Stimulated activated CD8-positive, alpha-beta memory T cell treated with anti-CD3 and anti-CD28 coated beads, Interleukin-7, amount 100 ng/mL, for 24 hours (primary cell): ENCODE data around the gene IMMP2L.

Experiments used
- DNase-seq: peaks from one replicate; pipeline ENCODE4 v3.0.0-alpha.2; 2020; ENCODE audit warnings: low read depth

The IMMP2L gene

DNA sequence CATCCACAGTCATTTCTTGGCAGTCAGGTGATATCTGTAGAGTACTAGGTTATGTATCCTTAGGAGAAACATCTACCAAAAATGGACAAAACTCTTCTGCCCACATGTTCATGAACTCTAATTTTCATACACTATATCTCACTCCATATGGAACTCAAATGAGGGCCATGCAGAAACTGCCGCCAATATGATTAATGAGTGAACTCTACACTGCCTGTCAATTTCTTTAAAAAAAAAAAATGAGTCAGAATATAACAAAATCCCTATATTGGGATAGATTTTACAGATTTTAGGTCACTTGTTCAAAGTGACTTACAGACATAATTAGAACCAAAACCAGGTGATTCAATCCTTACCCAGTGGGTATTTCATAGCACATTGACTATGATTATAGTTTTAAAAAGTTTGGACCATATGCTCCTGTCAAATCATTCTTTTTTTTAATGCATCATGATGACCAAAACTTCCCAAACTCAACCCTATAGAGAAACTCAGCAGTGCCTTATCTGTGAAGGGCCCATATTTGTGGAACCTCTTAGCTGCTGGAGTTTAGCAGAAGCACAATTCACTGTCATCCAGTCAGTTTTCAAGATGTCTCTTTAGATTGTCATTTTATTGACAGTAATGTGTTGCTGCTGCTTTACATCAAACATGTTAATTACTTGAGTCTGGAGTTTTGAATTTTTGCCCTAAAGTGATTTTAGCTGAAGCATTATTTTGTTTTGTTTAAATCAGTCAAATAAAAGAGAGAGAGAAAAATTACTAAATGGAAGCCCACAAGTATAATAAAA is 460.2 kb downstream of the IMMP2L start:
- DNase-seq, result no peak

DNA sequence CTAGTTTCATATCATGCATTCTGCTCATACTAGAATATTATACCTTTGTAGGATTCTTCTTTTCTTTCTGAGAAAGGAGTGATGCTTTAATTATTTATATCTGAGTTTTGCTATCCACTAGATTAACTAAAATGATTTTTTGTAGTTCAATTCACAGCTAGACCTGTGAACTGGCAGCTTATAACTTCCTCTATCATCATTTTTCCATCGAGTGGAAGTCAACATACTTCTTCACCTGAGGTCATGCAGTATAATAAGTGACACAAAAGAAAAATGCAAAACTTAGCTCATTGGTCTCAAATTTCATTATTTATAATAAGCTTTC is 463.4 kb downstream of the IMMP2L start:
- DNase-seq, result no peak

DNA sequence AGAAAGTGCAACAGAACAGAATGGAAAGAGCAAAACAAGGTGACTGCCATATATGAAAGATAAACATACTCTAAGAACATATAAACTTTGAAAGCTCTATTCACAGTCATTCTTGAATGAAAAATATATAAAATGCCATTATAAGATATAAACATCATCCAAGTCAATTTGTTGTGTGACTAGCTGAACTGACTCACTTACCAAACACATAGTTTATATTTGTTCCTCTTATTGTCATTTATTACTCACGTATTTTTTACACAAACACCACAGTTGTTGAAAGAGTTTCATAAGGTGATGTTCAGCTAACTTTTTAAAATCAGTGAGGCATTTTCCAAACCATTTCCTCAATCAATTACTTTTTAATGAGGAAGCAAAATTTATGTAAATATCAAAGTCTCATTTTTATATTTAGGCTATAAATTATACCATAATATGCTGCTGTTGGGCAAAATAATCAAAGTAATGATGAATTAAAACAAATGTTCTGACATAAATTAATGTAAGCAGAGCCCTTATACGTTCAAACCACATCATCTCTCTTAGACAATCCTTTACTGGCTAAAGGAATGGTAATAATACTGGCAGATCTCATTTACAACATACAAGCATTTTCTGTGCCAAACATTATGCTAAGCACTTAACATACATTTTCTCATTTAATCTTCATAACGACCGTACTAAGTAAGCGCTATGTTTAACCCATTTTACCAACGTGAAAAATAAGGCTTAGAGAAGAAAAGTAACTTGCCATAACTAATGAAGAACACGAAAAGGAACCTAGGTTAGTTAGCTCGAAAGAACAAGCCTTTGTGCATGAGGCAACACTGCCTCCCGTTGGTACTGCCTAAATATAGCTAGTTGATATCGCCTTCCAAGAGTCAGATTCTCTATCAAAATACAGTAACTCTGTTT is 464.0 kb downstream of the IMMP2L start:
- no peak for DNase-seq

DNA sequence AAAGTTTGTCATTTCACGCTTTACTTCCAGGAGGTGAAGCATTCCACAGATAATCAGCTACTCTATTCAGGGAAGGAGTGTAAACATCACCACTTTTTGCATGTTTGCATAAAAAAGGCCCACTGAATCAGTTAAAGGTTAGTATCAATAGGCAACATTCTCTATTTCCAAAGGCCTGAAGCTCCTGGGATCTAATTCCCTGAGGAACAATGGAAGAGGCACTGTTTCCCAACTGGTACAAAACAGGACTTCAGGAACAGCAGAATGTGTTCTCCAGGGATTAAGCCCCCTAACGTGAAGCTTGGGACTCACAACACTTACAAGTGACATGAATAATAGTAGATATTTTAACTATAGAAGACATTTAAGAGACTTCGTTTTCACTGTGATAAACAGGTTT is 465.3 kb downstream of the IMMP2L start:
- DNase-seq, result no peak

DNA sequence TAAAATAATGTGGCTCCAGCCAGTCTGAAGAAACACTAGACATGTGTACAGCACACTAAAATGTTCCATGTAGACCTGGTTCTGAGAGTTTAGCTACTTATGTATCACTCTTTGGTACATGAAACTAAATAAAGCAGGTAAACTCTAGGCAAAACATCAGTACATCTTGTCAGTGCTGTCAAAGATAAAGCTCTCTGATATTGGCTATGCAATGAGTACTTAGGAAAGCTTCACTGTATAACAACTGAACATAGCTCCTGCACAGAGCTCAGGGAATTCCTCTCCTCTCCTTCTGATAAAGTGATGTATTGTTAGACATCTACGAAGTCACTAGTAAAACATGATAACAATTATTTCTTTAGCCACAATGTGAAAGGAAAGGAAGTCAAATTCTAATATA is 467.9 kb downstream of the IMMP2L start:
- DNase-seq, result no peak

DNA sequence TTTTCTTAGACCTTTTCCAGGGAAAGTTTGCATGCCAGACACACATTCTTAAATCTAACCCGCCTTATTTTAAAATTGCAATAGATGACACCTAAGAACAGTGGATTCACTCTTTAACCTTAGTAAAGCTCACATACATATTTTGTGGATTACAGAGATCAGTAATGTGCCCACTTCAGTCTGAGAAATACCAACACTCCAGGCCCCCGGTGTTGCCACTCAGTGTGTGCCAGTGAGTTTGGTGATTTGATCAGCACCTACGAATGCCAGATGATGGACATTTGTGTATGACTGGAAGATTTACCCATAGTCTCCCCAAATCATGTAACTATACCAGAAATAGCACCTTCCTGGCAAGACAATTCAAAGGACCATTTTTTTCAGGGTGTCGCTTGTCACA is 468.8 kb downstream of the IMMP2L start:
- DNase-seq, result no peak

DNA sequence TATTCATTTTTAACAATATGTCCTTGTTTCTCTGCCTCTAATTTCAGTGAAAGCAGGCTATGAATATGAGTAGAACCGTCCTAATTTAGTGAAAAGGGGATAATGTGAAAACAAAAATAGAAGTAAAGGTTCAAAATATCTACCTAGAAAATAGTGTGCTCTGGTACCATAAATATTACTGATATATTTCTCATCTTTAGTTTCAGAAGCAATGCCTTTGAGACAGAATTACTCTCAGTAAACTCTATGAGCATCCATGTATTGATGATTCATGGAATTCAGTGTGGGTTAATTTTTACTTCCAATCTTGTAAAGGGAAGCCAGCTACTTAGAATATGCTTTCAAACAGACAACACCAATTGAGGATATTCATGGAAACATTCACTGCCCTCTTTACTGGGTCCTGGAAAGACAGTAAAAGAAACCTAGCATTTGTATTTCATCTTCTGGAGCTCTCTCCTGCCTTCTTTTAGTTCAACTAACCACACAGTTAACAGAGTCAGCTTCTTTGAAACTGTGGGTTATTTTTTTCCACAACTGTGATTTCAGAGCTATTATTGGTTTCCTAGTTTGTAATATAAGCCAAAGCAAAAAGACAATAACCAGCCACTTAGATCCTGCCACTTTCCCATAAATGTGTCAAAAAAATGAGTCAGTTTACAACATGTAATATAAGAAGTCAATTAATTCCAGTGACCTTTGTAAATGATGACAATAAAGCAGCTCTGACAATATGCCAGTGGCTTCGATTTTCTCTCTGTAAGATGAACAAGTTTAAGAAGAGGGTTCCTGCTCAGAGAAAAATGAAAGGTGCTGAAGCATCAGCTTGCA is 469.7 kb downstream of the IMMP2L start:
- DNase-seq, result no peak

DNA sequence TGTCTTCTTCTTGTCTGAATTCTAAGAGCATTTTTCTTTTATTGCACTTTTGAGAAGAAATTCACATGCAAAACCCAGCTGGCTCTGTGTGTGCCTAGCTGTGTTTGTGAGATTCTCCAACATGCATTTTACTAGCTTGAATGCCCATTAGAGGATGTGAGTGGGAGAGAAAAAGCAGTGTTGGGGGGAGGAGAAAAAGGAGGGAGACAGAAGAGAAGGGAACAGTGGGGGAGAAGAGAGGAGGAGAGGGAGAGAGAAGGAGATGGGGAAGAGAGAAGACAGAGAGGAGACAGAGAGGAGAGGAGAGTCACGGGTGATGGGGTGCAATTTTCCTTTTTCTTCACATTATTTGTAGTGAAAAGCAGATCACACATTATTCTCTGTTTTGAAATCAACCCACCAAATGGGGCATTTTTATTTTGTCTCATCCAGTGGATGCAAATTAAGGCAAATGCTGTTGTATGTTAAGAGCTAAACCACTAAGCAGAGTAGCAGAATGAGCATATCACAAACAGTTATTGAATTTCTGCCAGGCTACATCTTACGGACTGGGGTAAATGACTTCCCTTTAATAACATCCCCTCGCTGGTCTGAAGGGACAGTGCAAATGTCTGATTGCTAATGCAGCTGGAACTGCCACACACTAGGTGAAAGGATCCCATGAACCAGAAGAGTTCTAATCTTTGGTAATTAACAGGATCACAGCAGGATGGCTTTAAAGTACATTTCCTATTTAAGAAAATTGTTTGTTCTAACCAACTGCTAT is 470.5 kb downstream of the IMMP2L start:
- DNase-seq, result no peak

DNA sequence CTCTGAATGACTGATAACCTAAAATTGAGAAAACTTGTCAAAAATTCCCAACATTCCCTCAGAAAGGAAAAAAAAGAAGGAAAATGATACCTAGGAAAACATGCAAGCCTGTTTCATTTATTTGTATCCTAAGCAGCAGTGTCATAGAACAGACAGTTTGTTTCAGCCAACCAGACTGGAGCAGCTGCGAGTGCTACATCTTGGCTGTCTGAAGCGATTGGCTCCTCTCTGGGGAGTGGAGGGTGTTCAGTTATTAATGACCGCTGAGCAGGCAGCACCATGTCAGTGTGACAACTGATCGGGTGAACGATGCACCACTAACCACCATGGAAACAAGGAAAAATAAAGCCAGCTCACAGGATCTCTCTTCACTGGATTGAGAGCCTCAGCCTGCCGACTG is 471.4 kb downstream of the IMMP2L start, which contains the start of gene LRRN3:
LRRN3 (plus strand) TSS at position 282 of the 400 bp plus-strand sequence. CDS start 31,646 bp downstream, outside the sequence.
- no peak for DNase-seq

DNA sequence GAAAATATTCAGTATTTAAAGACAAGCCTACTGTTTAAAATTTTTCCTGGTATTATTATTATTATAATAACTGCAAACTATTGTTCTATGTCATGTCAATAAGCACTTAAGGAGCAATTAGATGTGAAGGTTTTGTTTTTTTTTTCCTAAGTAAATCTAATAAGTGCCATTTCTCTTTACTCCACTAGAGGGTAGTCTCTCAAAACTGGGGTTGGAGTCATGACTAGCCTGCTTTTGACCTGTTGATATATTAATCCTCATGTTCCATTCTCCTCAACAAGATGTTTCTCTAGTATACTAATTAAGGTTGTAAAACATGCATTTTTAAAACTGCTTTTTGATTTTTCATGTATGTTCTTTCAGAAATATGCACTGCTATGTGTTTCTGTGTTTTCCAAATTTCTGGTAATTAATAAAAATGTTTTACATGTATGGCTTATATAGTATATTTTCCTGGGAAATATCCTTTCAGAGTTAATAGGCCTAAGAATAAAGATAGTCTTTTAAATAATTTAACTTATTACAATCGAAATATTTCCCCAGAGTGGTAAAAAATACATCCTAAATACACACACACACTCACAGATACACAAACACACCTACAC is 472.4 kb downstream of the IMMP2L start:
- no peak for DNase-seq

DNA sequence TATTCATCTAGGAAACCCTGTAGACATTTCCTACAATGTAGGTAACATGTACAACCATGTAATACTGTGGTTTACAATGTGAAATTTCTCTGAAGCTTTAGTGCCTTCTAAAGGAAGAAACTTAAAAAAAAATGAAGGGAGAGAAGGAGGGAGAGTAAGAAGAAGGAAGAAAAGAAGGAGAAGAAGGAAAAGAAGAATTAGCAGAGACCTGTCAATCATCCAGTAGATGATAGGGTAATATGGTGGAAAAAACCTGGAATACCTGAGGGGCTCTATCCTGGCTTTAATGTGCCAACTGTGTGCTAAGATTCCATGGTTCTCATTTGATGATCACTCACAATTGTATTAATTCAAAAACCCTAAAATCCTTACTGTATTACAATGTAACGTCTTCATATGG is 474.0 kb downstream of the IMMP2L start:
- DNase-seq, result no peak

DNA sequence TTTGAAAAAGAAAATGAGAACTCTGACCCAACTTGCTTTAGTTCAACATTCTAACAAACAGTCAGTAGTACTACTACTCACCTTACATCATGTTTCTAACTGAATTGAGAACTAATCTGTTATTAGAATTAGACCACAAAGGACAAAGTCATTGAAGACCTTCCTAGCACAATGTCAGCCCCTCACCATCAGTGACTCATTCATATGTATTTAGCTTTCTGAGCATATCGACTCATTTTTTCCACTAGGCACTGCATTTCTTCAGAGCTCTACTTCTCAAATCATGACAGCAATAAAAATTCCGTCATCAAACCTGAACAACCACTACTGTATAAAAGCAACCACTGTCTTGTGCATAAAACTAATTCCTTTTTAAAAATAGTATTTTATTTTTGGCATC is 475.8 kb downstream of the IMMP2L start:
- DNase-seq, result no peak

DNA sequence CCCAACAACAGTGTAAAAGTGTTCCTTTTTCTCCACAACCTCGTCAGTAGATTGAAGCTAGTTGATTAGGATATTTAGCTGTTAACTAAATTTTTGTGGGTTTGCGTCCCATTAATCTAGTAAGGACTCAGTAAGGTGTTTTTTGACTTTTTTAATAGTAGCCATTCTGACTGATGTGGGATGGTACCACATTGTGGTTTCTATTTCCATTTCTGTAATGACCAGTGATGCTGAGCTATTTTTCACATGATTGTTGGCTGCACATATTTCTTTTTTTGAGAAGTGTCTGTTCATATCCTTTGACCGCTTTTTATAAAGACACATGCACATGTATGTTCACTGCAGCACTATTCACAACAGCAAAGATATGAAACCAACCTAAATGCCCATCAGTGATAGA is 476.9 kb downstream of the IMMP2L start:
- DNase-seq, result no peak

DNA sequence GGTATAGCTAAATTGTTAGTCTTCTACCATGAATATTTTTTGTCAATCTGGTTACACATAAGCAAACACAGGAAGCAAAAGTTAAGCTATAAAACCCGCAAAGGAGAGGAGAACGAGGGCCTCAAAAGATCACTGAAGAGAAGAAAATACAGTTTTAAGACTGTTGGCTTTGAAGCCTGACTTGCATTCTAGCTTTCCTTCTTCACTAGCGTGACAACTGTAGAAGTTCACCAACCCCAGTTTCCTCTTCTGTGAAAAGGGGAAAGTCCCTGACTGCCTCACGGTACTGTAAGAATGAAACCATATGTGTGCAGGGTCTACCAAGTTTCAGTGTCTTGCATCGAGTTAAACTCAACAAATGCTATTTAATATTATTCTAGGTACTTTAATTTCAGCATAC is 478.9 kb downstream of the IMMP2L start:
- no peak for DNase-seq

DNA sequence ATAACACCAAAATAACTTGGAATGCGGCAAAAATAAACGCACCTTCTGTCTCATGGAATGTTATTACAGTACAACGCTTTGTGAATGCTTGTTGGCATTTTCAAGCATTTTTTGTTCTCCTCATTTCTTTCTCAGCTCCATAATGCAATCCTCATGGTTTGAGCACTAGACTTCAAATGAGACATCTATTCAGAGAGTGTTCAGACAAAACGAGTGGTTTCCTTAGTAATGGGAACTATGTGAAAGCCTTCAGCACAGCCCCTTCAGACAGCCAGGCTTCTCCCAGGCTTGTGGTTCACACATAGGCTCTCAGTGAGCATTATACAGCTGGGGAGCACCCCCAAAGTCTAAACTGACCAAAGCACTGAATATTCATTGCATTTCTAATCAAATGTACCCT is 479.9 kb downstream of the IMMP2L start:
- no peak for DNase-seq

DNA sequence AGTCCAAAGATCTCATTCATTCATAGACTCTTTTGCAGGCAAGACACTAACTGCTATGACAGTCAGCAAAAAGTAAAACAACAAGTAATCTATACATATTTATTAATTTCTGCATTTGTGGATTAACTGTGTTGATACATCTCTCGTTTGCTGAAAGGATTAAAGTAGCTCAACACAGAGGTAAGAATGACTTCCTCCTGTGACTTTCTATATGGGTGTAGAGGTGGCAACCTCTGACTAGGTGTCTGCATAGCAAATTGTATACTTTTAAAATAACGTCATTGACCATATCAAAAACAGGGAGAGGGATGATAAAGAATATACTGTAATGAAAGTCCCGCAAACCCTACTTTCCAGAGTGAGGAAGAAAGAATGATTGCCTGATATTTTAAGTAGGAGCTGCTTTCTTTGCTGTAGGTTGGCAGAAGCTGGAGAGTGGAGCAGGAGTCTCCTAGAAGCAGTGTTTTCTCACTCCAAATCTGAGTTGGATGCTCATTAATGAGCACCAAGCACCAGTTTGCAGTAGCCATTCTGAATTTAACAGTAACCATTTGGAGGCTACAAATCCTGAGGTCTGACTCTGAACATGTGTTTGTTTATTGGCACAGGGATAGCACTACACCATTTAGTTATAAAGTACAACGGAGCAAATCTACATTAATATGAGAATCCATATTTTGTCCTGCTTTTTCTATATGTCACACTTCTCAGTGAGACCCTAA is 480.6 kb downstream of the IMMP2L start:
- DNase-seq, result no peak

DNA sequence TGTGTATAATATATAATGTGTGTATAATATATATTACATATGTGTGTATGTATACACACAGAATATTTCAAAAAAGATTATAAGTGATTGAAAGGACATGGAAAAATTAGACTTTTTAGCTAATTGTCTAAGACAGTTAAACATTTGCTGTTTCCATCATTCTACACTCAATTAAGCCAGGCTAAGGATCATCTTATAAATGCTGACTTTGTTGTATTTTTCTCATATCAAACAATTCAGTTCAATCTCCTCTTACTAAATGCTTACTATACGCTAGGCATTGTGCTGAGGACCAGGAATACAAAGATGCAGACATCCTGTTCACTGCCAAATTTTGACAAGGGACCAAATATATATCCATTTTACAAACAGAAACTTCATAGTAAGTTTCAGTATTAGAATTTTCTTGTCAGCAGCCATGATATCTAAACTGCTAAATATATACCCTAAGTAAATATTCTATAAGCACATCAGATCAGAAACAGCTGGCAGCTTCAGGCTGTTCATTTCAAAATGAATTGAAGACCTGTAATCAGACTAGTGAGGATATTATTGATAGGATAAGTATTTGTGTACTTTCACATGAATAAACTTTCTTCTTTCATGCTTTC is 481.7 kb downstream of the IMMP2L start:
- DNase-seq, result no peak

DNA sequence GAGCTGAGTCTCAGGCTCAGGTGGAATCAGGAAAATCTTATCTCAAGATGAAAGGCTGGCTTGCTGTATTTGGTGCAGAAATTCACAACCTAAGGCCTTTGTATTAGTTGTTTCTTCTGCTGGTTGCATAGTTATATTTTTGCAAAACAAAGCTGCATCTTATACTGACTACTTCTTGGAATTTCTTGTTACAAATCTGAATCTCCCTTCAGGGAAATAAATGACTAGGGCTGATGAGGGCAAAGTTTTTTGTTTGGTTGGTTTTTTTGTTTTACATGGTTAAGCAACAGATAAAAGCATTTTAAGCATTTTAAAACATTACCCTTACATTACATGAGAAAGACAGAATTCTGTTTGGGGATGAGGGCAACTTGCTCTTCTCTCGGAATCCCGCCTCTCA is 485.3 kb downstream of the IMMP2L start:
- no peak for DNase-seq

DNA sequence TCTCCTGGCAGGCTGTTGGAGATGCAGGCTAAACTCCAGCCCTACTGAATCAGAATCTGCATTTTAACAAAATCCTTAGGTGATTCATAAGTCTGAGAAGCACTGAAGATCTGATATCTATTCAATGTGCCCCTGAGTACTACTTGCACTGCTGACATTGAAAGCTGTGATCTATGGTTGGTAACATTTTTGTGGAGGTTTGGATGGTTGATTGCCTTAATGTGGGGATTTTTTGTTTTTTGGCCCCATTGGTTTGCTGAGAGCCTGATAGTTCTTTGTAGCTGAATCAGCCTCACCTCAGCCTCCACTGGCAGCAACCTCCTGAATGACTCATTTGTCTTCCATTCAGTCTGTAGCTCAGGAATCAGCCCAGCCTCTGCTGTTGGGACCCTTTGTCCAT is 486.1 kb downstream of the IMMP2L start:
- DNase-seq, result no peak

DNA sequence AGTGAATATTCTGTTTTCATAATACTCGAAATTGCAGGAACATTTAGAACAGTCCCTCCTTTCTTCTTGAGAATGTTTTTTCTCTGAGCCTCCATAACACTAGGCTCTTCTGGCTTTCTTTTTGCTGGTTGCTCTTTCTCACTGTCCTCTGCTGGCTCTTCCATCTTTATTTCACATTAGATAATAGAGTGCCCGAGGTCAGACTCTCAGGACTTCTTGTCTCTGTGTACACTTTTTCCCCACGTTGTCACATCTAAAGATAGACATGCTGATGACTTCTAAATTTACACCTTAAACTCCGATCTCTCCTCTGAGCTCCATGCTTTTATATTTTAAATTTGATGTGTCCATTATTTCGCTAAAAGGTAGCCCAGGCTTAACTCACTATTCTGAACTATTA is 486.8 kb downstream of the IMMP2L start:
- no peak for DNase-seq
